ENCODE results near the gene CASP8AP2. TPM values are rescaled to one million over a fixed set of nuclear protein-coding genes. Genes with fewer than 3 reads are reported as not detected.

Gene CASP8AP2
- total and polyA plus RNA-seq, 2 donors (not counting 1 experiment from before 2014, with no cell fraction given): 10.8 to 13.4 TPM

DNA sequence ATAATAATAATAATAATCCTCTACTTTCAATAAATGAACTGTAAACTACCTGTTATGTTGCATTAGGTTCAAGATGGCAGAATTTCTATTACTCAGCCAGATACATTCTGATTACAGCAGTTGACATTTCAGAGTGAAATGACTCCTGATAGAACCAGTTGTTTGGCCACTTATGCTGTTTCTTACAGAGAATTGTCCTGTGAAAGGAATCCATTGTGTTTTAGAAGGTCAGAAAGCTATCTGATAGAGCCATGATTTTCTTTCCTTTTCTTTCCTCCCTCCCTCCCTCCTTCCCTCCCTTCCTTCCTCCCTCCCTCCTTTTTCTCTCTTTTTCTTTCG lies 81.2 kb downstream of the CASP8AP2 start:
- Histone ChIP-seq H3K4me3 (replicated peaks in 1 of 4; ENCODE audit: control extremely low read depth in 1 of 4, insufficient read depth in 1 of 4, low read depth in 3 of 4, low read length in 4 of 4) (no peak overlapping the region), H3K27ac (ENCODE audit: insufficient read depth, low read length) (no peak overlapping the region), H4K20me1 (ENCODE audit: control insufficient read depth, extremely low read depth, insufficient read depth, low read length) (no peaks in the 10 kb centered on the region), H3K9me3 (ENCODE audit: control insufficient read depth, insufficient read depth, low read depth, low read length) (no peaks in the 10 kb centered on the region), H3K4me2 (ENCODE audit: extremely low read depth, insufficient read depth, low read length) (no peak overlapping the region), H3K27me3 (ENCODE audit: control insufficient read depth, insufficient read depth, low read length) (no peaks in the 10 kb centered on the region), H3K36me3 (ENCODE audit: control insufficient read depth, insufficient read depth, low read length) (no peaks in the 10 kb centered on the region), H3K4me1 (ENCODE audit: control insufficient read depth, extremely low read depth, insufficient read depth, low read length) (no peaks in the 10 kb centered on the region), H2AFZ (ENCODE audit: low read length) (no peak overlapping the region), H3K79me2 (ENCODE audit: control insufficient read depth, insufficient read depth, low read length) (no peaks in the 10 kb centered on the region), H3K9ac (ENCODE audit: insufficient read depth, low read length) (no peak overlapping the region)
- DNase-seq (ENCODE audit: low read depth in 2 of 2): no peak
- TF ChIP-seq, protein P1, sequence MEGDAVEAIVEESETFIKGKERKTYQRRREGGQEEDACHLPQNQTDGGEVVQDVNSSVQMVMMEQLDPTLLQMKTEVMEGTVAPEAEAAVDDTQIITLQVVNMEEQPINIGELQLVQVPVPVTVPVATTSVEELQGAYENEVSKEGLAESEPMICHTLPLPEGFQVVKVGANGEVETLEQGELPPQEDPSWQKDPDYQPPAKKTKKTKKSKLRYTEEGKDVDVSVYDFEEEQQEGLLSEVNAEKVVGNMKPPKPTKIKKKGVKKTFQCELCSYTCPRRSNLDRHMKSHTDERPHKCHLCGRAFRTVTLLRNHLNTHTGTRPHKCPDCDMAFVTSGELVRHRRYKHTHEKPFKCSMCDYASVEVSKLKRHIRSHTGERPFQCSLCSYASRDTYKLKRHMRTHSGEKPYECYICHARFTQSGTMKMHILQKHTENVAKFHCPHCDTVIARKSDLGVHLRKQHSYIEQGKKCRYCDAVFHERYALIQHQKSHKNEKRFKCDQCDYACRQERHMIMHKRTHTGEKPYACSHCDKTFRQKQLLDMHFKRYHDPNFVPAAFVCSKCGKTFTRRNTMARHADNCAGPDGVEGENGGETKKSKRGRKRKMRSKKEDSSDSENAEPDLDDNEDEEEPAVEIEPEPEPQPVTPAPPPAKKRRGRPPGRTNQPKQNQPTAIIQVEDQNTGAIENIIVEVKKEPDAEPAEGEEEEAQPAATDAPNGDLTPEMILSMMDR (conservative IDR thresholded peaks at IDR 0.05 in 1 of 2, IDR thresholded peaks at IDR 0.05 in 1 of 2; ENCODE audit: low read depth in 1 of 2, low read length in 2 of 2): no peak
- no peak for TF ChIP-seq EZH2 (IDR thresholded peaks at IDR 0.05; ENCODE audit: low read length, missing control alignments)

DNA sequence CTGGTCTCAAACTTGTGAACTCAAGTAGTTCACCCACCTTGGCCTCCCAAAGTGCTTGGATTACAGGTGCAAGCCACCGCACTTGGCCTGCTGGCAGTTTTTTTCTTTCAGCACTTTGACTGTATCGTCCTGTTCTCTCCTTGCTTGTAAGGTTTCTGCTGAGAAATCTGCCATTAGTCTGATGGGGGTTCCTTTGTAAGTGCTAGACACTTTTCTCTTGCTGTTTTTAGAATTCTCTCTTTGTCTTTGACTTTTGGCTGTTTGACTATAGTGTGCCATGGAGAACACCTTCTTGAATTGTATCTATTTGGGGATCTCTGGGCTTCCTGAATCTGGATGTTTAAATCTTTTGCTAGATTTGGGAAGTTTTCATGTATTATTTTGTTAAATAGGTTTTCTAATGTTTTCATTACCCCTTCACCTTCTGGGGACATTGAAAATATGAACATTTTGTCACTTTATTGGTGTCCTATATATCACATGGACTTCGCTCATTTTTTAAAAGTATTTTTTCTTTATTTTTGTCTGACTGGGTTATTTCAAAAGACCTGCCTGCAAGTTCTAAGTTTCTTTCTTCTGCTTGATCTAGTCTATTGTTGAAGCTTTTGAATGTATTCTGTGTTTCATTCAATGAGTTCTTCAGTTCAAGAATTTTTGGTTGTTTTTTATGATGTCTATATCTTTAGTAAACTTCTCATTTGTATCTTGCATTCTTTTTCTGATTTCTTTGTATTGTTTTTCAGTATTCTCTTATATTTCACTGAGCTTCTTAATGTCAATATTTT lies 86.6 kb downstream of the CASP8AP2 start:
- H3K27me3 ChIP-seq (ENCODE audit: control insufficient read depth, insufficient read depth, low read length): peaks cover 3% of the 10 kb centered on the region
- H3K4me3 ChIP-seq (replicated peaks in 1 of 4; ENCODE audit: control extremely low read depth in 1 of 4, insufficient read depth in 1 of 4, low read depth in 3 of 4, low read length in 4 of 4): no peak overlapping the region
- no peak overlapping the region for H3K9ac ChIP-seq (ENCODE audit: insufficient read depth, low read length)
- H3K9me3 ChIP-seq (ENCODE audit: control insufficient read depth, insufficient read depth, low read depth, low read length): no peaks in the 10 kb centered on the region
- no peak overlapping the region for H3K4me2 ChIP-seq (ENCODE audit: extremely low read depth, insufficient read depth, low read length)
- H2AFZ ChIP-seq (ENCODE audit: low read length): no peak overlapping the region
- no peak overlapping the region for H3K27ac ChIP-seq (ENCODE audit: insufficient read depth, low read length)
- TF ChIP-seq, protein P1 (conservative IDR thresholded peaks at IDR 0.05 in 1 of 2, IDR thresholded peaks at IDR 0.05 in 1 of 2; ENCODE audit: low read depth in 1 of 2, low read length in 2 of 2): no peak
- no peak for TF ChIP-seq EZH2 (IDR thresholded peaks at IDR 0.05; ENCODE audit: low read length, missing control alignments)
- no peaks in the 10 kb centered on the region for H3K4me1 ChIP-seq (ENCODE audit: control insufficient read depth, extremely low read depth, insufficient read depth, low read length)
- H4K20me1 ChIP-seq (ENCODE audit: control insufficient read depth, extremely low read depth, insufficient read depth, low read length): no peaks in the 10 kb centered on the region
- DNase-seq (ENCODE audit: low read depth in 2 of 2): no peak
- no peaks in the 10 kb centered on the region for H3K36me3 ChIP-seq (ENCODE audit: control insufficient read depth, insufficient read depth, low read length)
- no peaks in the 10 kb centered on the region for H3K79me2 ChIP-seq (ENCODE audit: control insufficient read depth, insufficient read depth, low read length)

DNA sequence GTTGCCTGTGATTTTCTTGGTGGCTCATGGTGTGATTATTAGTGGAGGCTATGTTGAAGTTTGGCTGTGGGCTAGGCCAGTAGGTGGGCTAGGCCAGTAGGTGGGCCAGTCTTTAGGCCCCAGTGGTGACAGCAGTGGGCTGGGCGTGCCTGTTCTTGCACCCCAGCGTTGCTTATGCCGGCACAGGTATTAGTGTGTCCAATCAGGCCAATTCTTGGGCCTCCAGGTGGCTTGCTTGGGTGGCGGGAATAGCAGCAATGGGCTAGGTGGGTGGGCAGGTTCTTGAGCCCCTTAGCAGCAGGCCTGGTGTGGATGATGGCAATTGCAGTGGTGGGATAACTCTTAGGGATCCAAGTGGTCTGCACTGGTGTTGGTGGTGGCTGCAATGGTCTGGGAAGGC lies 87.5 kb downstream of the CASP8AP2 start:
- H2AFZ ChIP-seq (ENCODE audit: low read length): no peak overlapping the region
- H3K9ac ChIP-seq (ENCODE audit: insufficient read depth, low read length): no peak overlapping the region
- no peaks in the 10 kb centered on the region for H3K4me1 ChIP-seq (ENCODE audit: control insufficient read depth, extremely low read depth, insufficient read depth, low read length)
- H3K36me3 ChIP-seq (ENCODE audit: control insufficient read depth, insufficient read depth, low read length): no peaks in the 10 kb centered on the region
- H3K4me3 ChIP-seq (replicated peaks in 1 of 4; ENCODE audit: control extremely low read depth in 1 of 4, insufficient read depth in 1 of 4, low read depth in 3 of 4, low read length in 4 of 4): no peak overlapping the region
- H3K4me2 ChIP-seq (ENCODE audit: extremely low read depth, insufficient read depth, low read length): no peak overlapping the region
- TF ChIP-seq EZH2 (IDR thresholded peaks at IDR 0.05; ENCODE audit: low read length, missing control alignments): no peak
- TF ChIP-seq, protein P1 (conservative IDR thresholded peaks at IDR 0.05 in 1 of 2, IDR thresholded peaks at IDR 0.05 in 1 of 2; ENCODE audit: low read depth in 1 of 2, low read length in 2 of 2): no peak
- H4K20me1 ChIP-seq (ENCODE audit: control insufficient read depth, extremely low read depth, insufficient read depth, low read length): no peaks in the 10 kb centered on the region
- DNase-seq (ENCODE audit: low read depth in 2 of 2): no peak
- no peaks in the 10 kb centered on the region for H3K79me2 ChIP-seq (ENCODE audit: control insufficient read depth, insufficient read depth, low read length)
- H3K27ac ChIP-seq (ENCODE audit: insufficient read depth, low read length): no peak overlapping the region
- H3K27me3 ChIP-seq (ENCODE audit: control insufficient read depth, insufficient read depth, low read length): peaks cover 3% of the 10 kb centered on the region
- H3K9me3 ChIP-seq (ENCODE audit: control insufficient read depth, insufficient read depth, low read depth, low read length): no peaks in the 10 kb centered on the region
